Measurements from ENCODE around the gene TLR3.
"Not testable (repeated sequence)": the region's sequence is repeated elsewhere in the genome, so short reads cannot be mapped to it uniquely, and the experiment has no call there.

TLR3 gene

GRCh38 chr4:186030795-186031194 is 38.2 kb upstream of the TLR3 start:
- CTCF ChIA-PET, result no interaction called here

GRCh38 chr4:186032259-186032658 is 36.7 kb upstream of the TLR3 start:
- ChIA-PET CTCF (no interaction called here), POLR2A (ENCODE audit: low non-redundant PET) (no interaction called here)
- DNase-seq (ENCODE audit: low spot score), result no peak
- TF ChIP-seq, protein P1, sequence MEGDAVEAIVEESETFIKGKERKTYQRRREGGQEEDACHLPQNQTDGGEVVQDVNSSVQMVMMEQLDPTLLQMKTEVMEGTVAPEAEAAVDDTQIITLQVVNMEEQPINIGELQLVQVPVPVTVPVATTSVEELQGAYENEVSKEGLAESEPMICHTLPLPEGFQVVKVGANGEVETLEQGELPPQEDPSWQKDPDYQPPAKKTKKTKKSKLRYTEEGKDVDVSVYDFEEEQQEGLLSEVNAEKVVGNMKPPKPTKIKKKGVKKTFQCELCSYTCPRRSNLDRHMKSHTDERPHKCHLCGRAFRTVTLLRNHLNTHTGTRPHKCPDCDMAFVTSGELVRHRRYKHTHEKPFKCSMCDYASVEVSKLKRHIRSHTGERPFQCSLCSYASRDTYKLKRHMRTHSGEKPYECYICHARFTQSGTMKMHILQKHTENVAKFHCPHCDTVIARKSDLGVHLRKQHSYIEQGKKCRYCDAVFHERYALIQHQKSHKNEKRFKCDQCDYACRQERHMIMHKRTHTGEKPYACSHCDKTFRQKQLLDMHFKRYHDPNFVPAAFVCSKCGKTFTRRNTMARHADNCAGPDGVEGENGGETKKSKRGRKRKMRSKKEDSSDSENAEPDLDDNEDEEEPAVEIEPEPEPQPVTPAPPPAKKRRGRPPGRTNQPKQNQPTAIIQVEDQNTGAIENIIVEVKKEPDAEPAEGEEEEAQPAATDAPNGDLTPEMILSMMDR (conservative IDR thresholded peaks at IDR 0.05; ENCODE audit: low read depth), result no peak
- H3K27ac ChIP-seq, result no peak overlapping the region

More at GRCh38 chr4:186030795-186031194, 38.2 kb upstream of the TLR3 start:
- H3K27ac ChIP-seq, result peak overlapping the region; percentile 90
- TF ChIP-seq, protein P1 (conservative IDR thresholded peaks at IDR 0.05; ENCODE audit: low read depth), result no peak
- POLR2A ChIA-PET (ENCODE audit: low non-redundant PET), result no interaction called here
- DNase-seq (ENCODE audit: low spot score), result no peak

GRCh38 chr4:186033027-186033426 is 35.9 kb upstream of the TLR3 start:
- TF ChIP-seq, protein P1 (conservative IDR thresholded peaks at IDR 0.05; ENCODE audit: low read depth), result no peak

DNA sequence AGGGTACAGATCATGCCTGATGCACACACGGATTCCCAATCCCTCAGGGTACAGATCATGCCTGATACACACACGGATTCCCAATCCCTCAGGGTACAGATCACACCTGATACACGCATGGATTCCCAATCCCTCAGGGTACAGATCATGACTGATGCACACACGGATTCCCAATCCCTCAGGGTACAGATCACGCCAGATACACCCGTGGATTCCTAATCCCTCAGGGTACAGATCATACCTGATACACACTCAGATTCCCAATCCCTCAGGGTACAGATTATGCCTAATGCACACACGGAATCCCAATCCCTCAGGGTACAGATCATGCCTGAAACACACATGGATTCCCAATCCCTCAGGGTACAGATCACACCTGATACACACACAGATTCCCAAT is 34.3 kb upstream of the TLR3 start:
- POLR2A ChIA-PET (ENCODE audit: low non-redundant PET); DNase-seq (ENCODE audit: low spot score); H3K27ac ChIP-seq; CTCF ChIA-PET: not testable (repeated sequence)

More at GRCh38 chr4:186033027-186033426, 35.9 kb upstream of the TLR3 start:
- no peak for DNase-seq (ENCODE audit: low spot score)
- CTCF ChIA-PET, result no interaction called here
- POLR2A ChIA-PET (ENCODE audit: low non-redundant PET), result no interaction called here
- H3K27ac ChIP-seq, result no peak overlapping the region

DNA sequence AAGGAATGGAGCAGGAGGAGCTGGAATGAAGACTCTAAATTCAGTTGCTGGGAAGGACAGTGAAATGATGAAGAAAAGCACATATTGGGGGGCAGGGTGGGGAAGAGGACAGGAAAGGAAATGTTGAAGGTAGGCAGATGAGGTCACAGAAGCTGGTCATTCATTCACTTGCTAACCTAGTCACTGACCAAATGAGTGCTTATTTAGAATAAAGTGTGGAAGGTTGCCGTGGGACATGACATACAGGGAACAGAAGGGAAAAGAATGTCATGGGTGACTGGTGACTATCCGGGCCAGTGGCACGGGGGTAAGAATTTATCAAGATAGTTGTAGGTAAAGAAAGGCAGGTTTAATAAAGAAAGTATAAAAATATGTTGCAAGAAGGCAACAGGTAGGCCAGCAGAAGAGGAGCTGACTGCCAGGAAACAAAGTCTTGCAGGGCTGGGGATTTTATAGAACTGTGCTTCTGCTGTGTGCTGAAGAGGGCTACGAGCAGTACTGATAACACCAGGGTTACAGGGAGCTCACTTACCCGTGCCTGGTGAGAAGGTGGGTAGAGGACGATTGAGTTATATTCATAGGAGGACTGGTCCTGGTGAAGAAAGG is 31.9 kb upstream of the TLR3 start:
- ChIA-PET CTCF (interaction anchor here (0.6 to 2.5 kb wide), 7 partner anchors 10 to 1026 kb away, joined by 3 to 12 read pairs (median 4); no protein-coding TSS in a partner anchor), POLR2A (ENCODE audit: low non-redundant PET) (no interaction called here)
- H3K27ac ChIP-seq, result no peak overlapping the region
- TF ChIP-seq, protein P1 (conservative IDR thresholded peaks at IDR 0.05; ENCODE audit: low read depth), result no peak
- no peak for DNase-seq (ENCODE audit: low spot score)

DNA sequence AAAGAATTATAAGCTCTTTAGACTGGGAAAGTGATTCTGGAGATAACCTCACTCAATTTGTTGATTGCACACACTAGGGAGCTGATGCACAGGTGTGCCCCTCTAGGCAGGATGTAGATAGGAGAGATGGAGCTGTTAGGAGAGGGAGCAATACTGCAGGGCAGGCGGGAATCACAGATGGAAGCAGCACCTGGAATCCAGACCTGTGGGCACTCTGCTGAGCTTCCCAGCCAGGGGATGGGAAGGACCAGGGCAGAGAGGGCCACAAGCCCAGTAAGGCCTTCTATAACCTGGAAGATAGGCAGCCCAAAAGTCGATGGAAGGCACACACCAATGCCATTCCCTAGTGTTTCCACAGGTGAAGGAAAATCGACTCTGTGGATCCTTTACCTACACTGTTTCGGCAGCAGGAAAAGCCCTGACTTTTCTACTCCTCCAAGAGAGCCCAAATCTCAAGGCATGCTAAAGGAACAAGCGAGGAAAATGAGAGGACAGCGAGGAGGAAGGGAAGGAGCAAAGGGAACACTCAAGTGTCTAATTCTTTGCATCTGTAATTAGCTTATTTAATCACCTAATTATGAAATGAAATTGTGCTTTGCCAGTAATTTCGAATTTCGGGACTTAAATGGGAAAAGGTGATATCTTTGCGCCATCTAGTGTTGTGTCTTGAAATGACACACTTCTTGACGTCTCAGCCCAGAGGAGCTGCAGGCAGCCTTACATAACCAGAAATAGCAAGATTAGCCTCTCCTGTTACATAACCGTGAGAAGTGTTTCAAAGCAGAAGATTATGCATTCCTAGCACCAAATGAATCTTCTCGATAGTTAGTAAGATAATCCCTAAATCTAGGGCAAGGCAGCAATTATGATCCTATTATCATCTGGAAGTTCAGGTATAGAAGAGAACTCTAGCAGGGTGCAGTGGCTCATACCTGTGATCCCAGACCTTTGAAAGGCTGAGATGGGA is 31.0 kb upstream of the TLR3 start:
- H3K27ac ChIP-seq, result no peak overlapping the region
- ChIA-PET POLR2A (ENCODE audit: low non-redundant PET) (interaction anchor here (0.7 kb wide), 1 partner anchor 18 kb away, joined by 3 read pairs; no protein-coding TSS in a partner anchor), CTCF (interaction anchor here (0.5 to 2.5 kb wide), 18 partner anchors 9 to 1030 kb away, joined by 3 to 12 read pairs (median 4); no protein-coding TSS in a partner anchor)
- peak; percentile 62 for DNase-seq (ENCODE audit: low spot score)
- TF ChIP-seq, protein P1 (conservative IDR thresholded peaks at IDR 0.05; ENCODE audit: low read depth), result peak; percentile 67
